ENCODE data around the gene CD74. TPM values are rescaled to one million over a fixed set of nuclear protein-coding genes. Genes with fewer than 3 reads are reported as not detected.

Gene CD74
- total and polyA plus RNA-seq, 4 experiments from 2014 or later, result 178 to 703 (median 238) TPM

DNA sequence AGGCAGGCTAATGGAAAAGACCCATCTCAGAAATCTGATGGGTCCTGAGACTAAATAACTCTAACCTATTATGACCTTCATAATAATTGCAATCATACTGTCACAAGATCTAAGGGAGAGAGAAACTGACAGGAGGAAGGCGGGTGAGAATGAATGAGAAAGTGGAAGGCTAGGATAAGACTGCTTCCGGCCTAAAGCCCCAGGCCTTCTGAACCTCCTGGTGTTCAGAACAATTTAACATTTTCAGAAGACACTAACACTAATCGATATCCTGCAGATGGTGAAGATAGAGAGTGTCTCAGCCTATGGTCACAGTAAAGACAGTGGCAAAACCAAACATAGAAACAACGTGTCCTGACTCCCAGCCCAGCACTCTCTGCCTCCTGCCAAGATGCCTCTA, 35.6 kb upstream of the CD74 start:
- CTCF ChIA-PET (ENCODE audit: partially characterized antibody), result interaction anchor here (0.6 kb wide), 1 partner anchor 9 kb away, joined by 4 read pairs; no protein-coding TSS in a partner anchor
- POLR2A ChIA-PET (ENCODE audit: partially characterized antibody), result no interaction called here
- DNase-seq, result no peak
- H3K27ac Mint-ChIP-seq, result peak overlapping the region; percentile 99 to 100 (median 100)
- H3K36me3 Mint-ChIP-seq, result peaks cover 48 to 58% of the 10 kb centered on the region in 2 donors
- intact Hi-C loops (cut with micrococcal nuclease), result no loop called here
- H3K9me3 Mint-ChIP-seq, result peaks cover 0 to 2% (median 0%) of the 10 kb centered on the region in 8 donors
- Histone ChIP-seq H3K36me3 (ENCODE audit: insufficient read depth, low read length) (peaks cover 47% of the 10 kb centered on the region), H3K4me1 (ENCODE audit: insufficient read depth, low read length) (peaks cover 28% of the 10 kb centered on the region), H3K27ac (ENCODE audit: low read depth, low read length) (peak overlapping the region; percentile 99), H3K4me3 (ENCODE audit: low read length in 2 of 2) (peak overlapping the region; percentile 87 to 99), H3K27me3 (ENCODE audit: insufficient read depth, low read length) (no peaks in the 10 kb centered on the region), H3K9me3 (ENCODE audit: control insufficient read depth in 1 of 2, low read length in 2 of 2) (no peaks in the 10 kb centered on the region)
- H3K27me3 Mint-ChIP-seq, result no peaks in the 10 kb centered on the region
- H3K4me3 Mint-ChIP-seq, result peak overlapping the region; percentile 92 to 100 (median 98)
- peaks cover 19 to 52% (median 37%) of the 10 kb centered on the region in 4 donors for H3K4me1 Mint-ChIP-seq

DNA sequence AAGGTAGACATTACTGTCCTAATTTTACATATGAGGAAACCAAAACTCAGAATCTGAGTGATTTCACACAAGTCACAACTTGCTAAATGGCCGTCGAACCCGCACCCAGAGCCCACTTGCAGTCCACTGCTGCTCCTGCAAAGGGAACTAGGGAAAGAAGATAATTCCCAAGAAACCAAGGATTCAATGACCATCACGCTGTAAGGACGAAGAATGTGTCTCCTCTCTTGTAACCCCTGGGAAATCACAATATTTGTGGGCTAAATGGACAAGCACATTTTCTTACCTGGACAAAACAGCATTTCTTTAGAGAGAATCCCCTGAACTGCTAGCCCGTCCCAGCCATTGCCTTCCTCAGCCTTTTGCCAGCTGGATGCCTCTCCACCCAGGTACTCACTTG, 34.5 kb upstream of the CD74 start:
- Mint-ChIP-seq H3K9me3 (peaks cover 0 to 2% (median 0%) of the 10 kb centered on the region in 8 donors), H3K4me3 (peak overlapping the region in 5 of 8 donors; percentile 15 to 100 (median 96)), H3K4me1 (peaks cover 19 to 53% (median 37%) of the 10 kb centered on the region in 4 donors), H3K36me3 (peaks cover 51 to 66% of the 10 kb centered on the region in 2 donors), H3K27me3 (no peaks in the 10 kb centered on the region), H3K27ac (peak overlapping the region in 6 of 7 donors; percentile 23 to 100 (median 100))
- H3K27ac ChIP-seq (ENCODE audit: low read depth, low read length), result peak overlapping the region; percentile 99
- H3K36me3 ChIP-seq (ENCODE audit: insufficient read depth, low read length), result peaks cover 49% of the 10 kb centered on the region
- H3K4me3 ChIP-seq (ENCODE audit: low read length in 2 of 2), result no peak overlapping the region
- POLR2A ChIA-PET (ENCODE audit: partially characterized antibody), result interaction anchor here (1.8 kb wide), 1 partner anchor 35 kb away, joined by 4 read pairs; the partner anchor contains the start of gene CD74
- no peaks in the 10 kb centered on the region for H3K27me3 ChIP-seq (ENCODE audit: insufficient read depth, low read length)
- no peaks in the 10 kb centered on the region for H3K9me3 ChIP-seq (ENCODE audit: control insufficient read depth in 1 of 2, low read length in 2 of 2)
- H3K4me1 ChIP-seq (ENCODE audit: insufficient read depth, low read length), result peaks cover 28% of the 10 kb centered on the region
- CTCF ChIA-PET (ENCODE audit: partially characterized antibody), result interaction anchor here (1.0 to 1.6 kb wide), 2 partner anchors 11 kb away, joined by 3 read pairs; no protein-coding TSS in a partner anchor
- intact Hi-C loops (cut with micrococcal nuclease), result no loop called here
- DNase-seq, result no peak

DNA sequence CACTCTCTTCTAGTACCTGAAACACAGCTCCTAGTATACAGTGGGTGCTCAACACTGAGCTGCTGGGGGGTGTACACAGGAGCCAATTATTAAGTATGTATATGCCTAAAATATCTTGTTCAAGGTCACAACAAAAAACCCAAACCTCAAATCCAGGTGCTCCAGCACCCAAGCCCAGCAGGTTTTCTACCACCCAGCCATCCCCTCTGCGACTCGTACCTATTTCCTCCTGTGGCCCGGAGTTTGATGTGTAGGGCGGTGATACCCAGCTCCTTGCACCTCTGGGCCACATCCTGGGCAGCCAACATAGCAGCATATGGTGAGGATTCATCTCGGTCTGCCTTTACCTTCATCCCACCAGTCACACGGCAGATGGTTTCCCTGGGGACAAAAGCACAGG, 33.9 kb upstream of the CD74 start:
- Histone ChIP-seq H3K4me3 (ENCODE audit: low read length in 2 of 2) (no peak overlapping the region), H3K4me1 (ENCODE audit: insufficient read depth, low read length) (peaks cover 28% of the 10 kb centered on the region), H3K9me3 (ENCODE audit: control insufficient read depth in 1 of 2, low read length in 2 of 2) (no peaks in the 10 kb centered on the region), H3K36me3 (ENCODE audit: insufficient read depth, low read length) (peaks cover 51% of the 10 kb centered on the region), H3K27me3 (ENCODE audit: insufficient read depth, low read length) (no peaks in the 10 kb centered on the region), H3K27ac (ENCODE audit: low read depth, low read length) (peak overlapping the region; percentile 27)
- H3K27ac Mint-ChIP-seq, result peak overlapping the region in 5 of 7 donors; percentile 48 to 100 (median 65)
- intact Hi-C loops (cut with micrococcal nuclease), result no loop called here
- peaks cover 51 to 72% of the 10 kb centered on the region in 2 donors for H3K36me3 Mint-ChIP-seq
- no peaks in the 10 kb centered on the region for H3K27me3 Mint-ChIP-seq
- ChIA-PET POLR2A (ENCODE audit: partially characterized antibody) (interaction anchor here (1.8 kb wide), 1 partner anchor 34 kb away, joined by 4 read pairs; the partner anchor contains the start of gene CD74), CTCF (ENCODE audit: partially characterized antibody) (interaction anchor here (1.0 to 1.6 kb wide), 2 partner anchors 10 to 12 kb away, joined by 3 read pairs; no protein-coding TSS in a partner anchor)
- DNase-seq, result no peak
- H3K9me3 Mint-ChIP-seq, result peaks cover 0 to 2% (median 0%) of the 10 kb centered on the region in 8 donors
- peaks cover 19 to 53% (median 37%) of the 10 kb centered on the region in 4 donors for H3K4me1 Mint-ChIP-seq
- no peak overlapping the region for H3K4me3 Mint-ChIP-seq

DNA sequence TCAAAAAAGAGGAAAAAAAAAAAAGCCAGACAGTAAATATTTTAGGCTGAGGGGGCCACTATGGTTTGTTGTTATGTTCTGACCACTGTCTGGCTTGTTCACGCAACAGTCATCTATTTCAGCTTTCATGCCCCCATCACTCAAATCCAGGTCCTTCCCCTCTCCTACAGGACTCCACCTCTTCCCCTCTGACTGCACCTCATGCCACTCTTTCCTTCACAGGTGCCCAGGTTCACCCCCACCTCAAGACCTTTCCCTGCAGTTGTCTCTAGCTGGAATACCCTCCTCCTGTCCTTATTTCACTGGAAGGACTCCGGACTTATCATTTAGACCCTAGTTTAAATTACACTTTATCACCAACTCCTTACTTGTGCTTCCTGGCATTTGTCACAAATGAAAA, 33.4 kb upstream of the CD74 start:
- no peak overlapping the region for H3K4me3 ChIP-seq (ENCODE audit: low read length in 2 of 2)
- H3K36me3 ChIP-seq (ENCODE audit: insufficient read depth, low read length), result peaks cover 51% of the 10 kb centered on the region
- H3K27ac ChIP-seq (ENCODE audit: low read depth, low read length), result peak overlapping the region; percentile 27
- Mint-ChIP-seq H3K9me3 (peaks cover 0 to 4% (median 0%) of the 10 kb centered on the region in 8 donors), H3K36me3 (peaks cover 51 to 76% of the 10 kb centered on the region in 2 donors), H3K27me3 (no peaks in the 10 kb centered on the region), H3K4me1 (peaks cover 19 to 53% (median 37%) of the 10 kb centered on the region in 4 donors), H3K4me3 (peak overlapping the region in 1 of 8 donors; percentile 52), H3K27ac (peak overlapping the region in 5 of 7 donors; percentile 42 to 100 (median 61))
- ChIA-PET CTCF (ENCODE audit: partially characterized antibody) (interaction anchor here (1.2 to 1.6 kb wide), 3 partner anchors 10 to 12 kb away, joined by 3 to 4 read pairs (median 3); no protein-coding TSS in a partner anchor), POLR2A (ENCODE audit: partially characterized antibody) (interaction anchor here (0.7 to 1.8 kb wide), 3 partner anchors 33 to 308 kb away, joined by 3 to 4 read pairs (median 3); partner anchors contain the start of gene CD74)
- no peak for DNase-seq
- intact Hi-C loops (cut with micrococcal nuclease), result no loop called here
- no peaks in the 10 kb centered on the region for H3K9me3 ChIP-seq (ENCODE audit: control insufficient read depth in 1 of 2, low read length in 2 of 2)
- no peaks in the 10 kb centered on the region for H3K27me3 ChIP-seq (ENCODE audit: insufficient read depth, low read length)
- H3K4me1 ChIP-seq (ENCODE audit: insufficient read depth, low read length), result peaks cover 28% of the 10 kb centered on the region

GRCh38 chr5:150444770-150445169, 32.1 kb upstream of the CD74 start:
- Histone ChIP-seq H3K4me1 (ENCODE audit: insufficient read depth, low read length) (peaks cover 28% of the 10 kb centered on the region), H3K9me3 (ENCODE audit: control insufficient read depth in 1 of 2, low read length in 2 of 2) (no peaks in the 10 kb centered on the region), H3K4me3 (ENCODE audit: low read length in 2 of 2) (no peak overlapping the region), H3K27me3 (ENCODE audit: insufficient read depth, low read length) (no peaks in the 10 kb centered on the region), H3K27ac (ENCODE audit: low read depth, low read length) (no peak overlapping the region), H3K36me3 (ENCODE audit: insufficient read depth, low read length) (peaks cover 51% of the 10 kb centered on the region)
- peaks cover 17 to 49% (median 33%) of the 10 kb centered on the region in 4 donors for H3K4me1 Mint-ChIP-seq
- POLR2A ChIA-PET (ENCODE audit: partially characterized antibody), result interaction anchor here (0.6 kb wide), 1 partner anchor 23 kb away, joined by 3 read pairs; no protein-coding TSS in a partner anchor
- no peaks in the 10 kb centered on the region for H3K27me3 Mint-ChIP-seq
- DNase-seq, result no peak
- H3K27ac Mint-ChIP-seq, result peak overlapping the region in 1 of 7 donors; percentile 74
- H3K36me3 Mint-ChIP-seq, result peaks cover 51 to 76% of the 10 kb centered on the region in 2 donors
- CTCF ChIA-PET (ENCODE audit: partially characterized antibody), result interaction anchor here (1.2 to 1.4 kb wide), 2 partner anchors 9 to 12 kb away, joined by 3 to 4 read pairs; no protein-coding TSS in a partner anchor
- peaks cover 0 to 4% (median 0%) of the 10 kb centered on the region in 8 donors for H3K9me3 Mint-ChIP-seq
- intact Hi-C loops (cut with micrococcal nuclease), result no loop called here
- no peak overlapping the region for H3K4me3 Mint-ChIP-seq

GRCh38 chr5:150443242-150444075, 30.7 kb upstream of the CD74 start:
- peaks cover 44 to 63% of the 10 kb centered on the region in 2 donors for H3K36me3 Mint-ChIP-seq
- Histone ChIP-seq H3K9me3 (ENCODE audit: control insufficient read depth in 1 of 2, low read length in 2 of 2) (no peaks in the 10 kb centered on the region), H3K36me3 (ENCODE audit: insufficient read depth, low read length) (peaks cover 51% of the 10 kb centered on the region), H3K27ac (ENCODE audit: low read depth, low read length) (no peak overlapping the region), H3K27me3 (ENCODE audit: insufficient read depth, low read length) (no peaks in the 10 kb centered on the region), H3K4me1 (ENCODE audit: insufficient read depth, low read length) (peaks cover 24% of the 10 kb centered on the region), H3K4me3 (ENCODE audit: low read length in 2 of 2) (no peak overlapping the region)
- intact Hi-C loops (cut with micrococcal nuclease), result no loop called here
- ChIA-PET POLR2A (ENCODE audit: partially characterized antibody) (no interaction called here), CTCF (ENCODE audit: partially characterized antibody) (no interaction called here)
- peaks cover 0 to 4% (median 0%) of the 10 kb centered on the region in 8 donors for H3K9me3 Mint-ChIP-seq
- H3K27me3 Mint-ChIP-seq, result no peaks in the 10 kb centered on the region
- peaks cover 12 to 39% (median 24%) of the 10 kb centered on the region in 4 donors for H3K4me1 Mint-ChIP-seq
- peak overlapping the region in 3 of 7 donors; percentile 24 to 65 (median 36) for H3K27ac Mint-ChIP-seq
- no peak overlapping the region for H3K4me3 Mint-ChIP-seq
- DNase-seq, result peak in 1 of 5 donors; percentile 6

DNA sequence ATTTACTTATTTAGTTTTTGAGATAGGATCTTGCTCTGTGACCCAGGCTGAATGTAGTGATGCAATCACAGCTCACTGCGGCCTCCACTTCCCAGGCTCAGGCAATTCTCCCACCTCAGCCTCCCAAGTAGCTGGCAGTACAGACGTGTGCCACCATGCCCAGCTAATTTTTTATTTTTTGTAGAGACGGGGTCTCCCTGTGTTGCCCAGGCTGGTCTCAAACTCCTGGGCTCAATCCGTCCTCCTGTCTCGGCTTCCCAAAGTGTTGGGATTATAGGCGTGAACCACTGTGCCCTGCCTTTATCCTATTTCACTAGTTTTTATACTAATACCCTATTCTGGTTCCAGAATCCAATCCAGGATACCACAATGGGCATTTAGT, 30.0 kb upstream of the CD74 start:
- intact Hi-C loops (cut with micrococcal nuclease), result no loop called here
- Histone ChIP-seq H3K27me3 (ENCODE audit: insufficient read depth, low read length) (no peaks in the 10 kb centered on the region), H3K36me3 (ENCODE audit: insufficient read depth, low read length) (peaks cover 48% of the 10 kb centered on the region), H3K4me3 (ENCODE audit: low read length in 2 of 2) (no peak overlapping the region), H3K27ac (ENCODE audit: low read depth, low read length) (no peak overlapping the region), H3K4me1 (ENCODE audit: insufficient read depth, low read length) (peaks cover 16% of the 10 kb centered on the region), H3K9me3 (ENCODE audit: control insufficient read depth in 1 of 2, low read length in 2 of 2) (no peaks in the 10 kb centered on the region)
- ChIA-PET CTCF (ENCODE audit: partially characterized antibody) (no interaction called here), POLR2A (ENCODE audit: partially characterized antibody) (interaction anchor here (1.4 kb wide), 1 partner anchor 32 kb away, joined by 5 read pairs; no protein-coding TSS in a partner anchor)
- Mint-ChIP-seq H3K36me3 (peaks cover 36 to 56% of the 10 kb centered on the region in 2 donors), H3K9me3 (peaks cover 0 to 4% (median 0%) of the 10 kb centered on the region in 8 donors), H3K4me1 (peaks cover 7 to 31% (median 17%) of the 10 kb centered on the region in 4 donors), H3K4me3 (no peak overlapping the region), H3K27me3 (no peaks in the 10 kb centered on the region), H3K27ac (peak overlapping the region in 1 of 7 donors; percentile 24)
- DNase-seq, result no peak

Measured in CD4-positive, alpha-beta memory T cell (primary cell).